Medulla oblongata (tissue), 1 donor: ENCODE data around the gene CACNB1.
"Not testable (repeated sequence)": the region's sequence is repeated elsewhere in the genome, so short reads cannot be mapped to it uniquely, and the experiment has no call there.

Experiments used
- DNase-seq: peaks from one replicate; pipeline ENCODE4 v3.0.0-alpha.2; 2015; ENCODE audit errors: extremely low spot score

Gene CACNB1

DNA sequence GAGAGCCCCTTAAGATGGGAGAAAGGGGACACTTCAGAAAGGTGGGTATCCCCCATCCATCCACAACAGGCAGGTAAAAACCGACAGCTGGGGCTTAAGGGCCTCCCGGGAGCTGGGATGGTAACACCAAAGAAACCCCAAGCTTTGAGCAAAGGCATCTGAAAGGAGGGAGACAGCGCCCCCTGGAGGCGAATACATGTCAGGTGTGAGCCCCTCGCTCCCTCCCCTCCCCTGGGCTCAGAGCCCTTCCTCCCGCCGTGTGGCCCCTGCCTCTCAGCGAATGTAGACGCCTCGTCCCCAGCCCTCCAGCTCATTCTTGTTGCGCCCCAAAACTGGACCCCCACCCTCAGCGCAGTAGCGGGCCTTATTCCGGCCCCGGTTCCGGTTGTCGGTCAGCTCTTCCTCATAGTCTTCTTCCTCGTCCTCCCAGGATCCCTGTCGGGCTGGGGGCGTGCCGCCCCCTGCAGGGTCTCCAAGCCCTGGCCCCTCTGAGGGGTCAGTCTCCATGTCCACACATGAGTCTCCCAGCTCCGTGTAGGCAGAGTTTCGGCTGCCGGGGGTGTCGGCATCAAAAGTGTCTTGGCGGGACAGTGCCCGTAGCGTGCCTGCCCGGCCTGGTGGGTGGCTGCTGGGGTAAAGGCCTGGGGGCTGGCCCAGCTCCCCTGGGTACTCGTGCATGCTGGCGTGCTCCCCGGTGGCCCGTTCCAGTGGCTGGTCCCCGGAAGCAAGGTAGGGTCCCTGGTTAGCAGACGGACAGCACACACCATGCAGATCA lies 22.4 kb downstream of the CACNB1 start:
- DNase-seq, result peak; percentile 80

DNA sequence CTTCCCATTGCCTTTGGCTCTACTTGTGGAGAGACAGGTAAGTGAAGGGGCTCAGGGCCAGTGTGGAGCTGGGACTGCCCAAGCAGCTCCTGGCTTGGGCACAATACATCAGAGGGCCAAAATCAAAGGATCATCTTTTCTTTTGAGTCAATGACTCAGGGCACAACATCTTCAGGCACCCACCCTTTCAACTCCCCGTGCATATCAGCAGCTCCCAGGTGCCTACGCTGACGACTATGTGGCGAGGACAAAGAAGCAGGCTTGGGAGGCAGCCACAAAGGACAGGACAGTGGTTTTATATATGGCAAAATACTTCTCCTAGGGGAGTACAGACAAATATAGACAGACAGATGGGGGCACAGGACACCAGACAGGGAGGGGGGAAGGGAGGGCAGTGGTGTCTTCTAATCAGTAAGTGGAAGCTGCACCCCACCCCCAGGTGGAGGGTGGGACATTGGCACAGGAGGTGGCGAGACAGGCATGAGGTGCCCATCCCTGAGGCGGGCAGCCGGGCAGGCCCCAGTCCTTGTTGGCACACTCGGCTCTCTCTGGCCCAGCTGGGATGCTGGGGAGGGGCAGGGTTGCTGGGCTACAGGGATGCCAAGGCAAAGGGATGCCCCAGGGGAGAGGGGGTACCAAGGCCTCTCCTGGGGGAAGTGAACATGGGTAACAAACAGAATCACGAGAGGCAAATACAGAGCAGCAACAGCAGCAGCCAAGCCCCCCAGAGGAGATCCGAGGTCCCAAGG lies 23.8 kb downstream of the CACNB1 start:
- no peak for DNase-seq

DNA sequence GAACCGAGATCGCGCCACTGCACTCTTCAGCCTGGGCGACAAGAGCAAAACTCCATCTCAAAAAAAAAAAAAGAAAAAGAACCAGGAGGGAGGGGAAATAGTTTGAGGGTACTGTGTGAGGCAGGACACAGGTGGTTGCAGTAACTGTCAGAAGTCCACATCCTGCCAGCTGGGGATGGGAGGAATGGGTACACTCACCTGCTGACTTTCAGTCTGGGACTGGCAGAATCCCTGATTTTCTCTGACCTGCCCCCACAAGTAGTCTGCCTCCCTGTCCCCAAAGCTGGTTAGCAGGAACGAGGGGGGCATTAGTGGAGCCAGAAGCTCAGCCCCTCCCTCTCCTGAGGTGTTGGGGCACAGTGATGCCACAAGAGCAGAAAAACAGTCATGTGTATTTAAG lies 24.4 kb downstream of the CACNB1 start:
- DNase-seq, result no peak

DNA sequence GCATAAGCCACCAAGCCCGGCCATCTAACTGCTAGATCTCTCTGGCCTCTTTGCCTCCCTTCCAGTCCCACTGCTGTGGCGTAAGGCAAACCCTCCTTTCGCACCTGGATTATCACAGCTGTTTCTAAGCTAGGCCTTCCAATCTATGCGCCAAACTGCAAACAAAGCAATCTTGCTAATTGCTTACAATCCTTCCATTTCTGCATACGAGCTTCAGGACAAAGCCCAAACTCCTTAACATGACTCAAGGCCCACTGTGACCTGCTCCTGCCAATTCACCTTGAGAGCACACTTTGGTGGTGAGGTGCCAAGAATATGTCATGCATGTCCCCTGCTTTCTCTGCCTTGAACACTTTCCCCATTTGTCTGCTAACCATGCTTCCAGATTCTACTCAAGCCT lies 25.5 kb downstream of the CACNB1 start:
- no peak for DNase-seq

DNA sequence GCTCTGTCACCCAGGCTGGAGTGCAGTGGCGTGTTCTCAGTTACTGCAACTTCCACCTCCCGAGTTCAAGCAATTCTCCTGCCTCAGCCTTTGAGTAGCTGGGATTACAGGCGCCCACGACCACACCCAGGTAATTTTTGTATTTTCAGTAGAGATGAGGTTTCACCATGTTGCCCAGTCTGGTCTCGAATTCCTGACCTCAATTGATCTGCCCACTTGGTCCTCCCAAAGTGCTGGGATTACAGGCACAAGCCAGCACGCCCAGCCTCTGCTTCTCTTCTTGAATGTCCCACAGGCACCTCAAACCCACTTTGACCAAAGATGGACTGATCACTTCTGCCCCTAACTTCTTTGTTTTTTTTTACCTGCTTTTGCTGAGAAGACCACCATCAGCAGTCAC lies 26.9 kb downstream of the CACNB1 start:
- no peak for DNase-seq

DNA sequence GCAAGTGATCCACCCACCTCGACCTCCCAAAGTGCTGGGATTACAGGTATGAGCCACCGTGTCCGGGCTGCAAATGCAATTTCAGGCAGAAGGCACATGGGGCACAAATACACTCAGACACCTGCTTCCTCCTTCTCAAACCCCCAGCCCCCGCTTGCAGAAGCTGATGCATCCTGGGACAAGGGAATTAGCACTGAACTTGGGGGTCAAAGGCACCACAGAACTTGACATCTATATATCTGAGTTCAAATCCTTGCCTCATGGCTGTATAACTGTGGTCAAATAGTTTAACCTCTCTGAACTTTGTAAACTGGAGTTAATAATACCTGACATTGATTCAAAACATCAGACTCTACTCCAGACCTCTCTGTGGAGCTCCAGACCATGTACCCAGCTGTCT lies 27.4 kb downstream of the CACNB1 start:
- DNase-seq, result no peak

DNA sequence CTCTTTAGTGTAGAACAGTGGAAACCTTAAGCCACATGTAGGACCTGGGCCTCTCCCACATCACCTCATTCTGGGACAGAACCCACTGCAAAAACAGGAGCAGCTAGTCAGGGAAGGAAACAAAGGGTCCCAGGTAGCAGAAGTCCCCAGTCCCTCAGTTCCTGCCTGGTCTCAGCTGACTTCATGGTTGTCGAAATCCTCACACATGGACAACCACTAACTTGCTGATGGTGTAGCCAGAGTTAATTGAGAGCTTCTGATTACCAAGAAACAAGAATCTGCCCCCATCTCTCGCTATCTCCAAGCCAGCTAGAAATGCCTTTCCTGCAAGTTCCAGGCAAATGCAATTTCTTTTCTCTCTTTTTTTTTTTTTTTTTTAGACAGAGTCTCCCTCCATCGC lies 28.0 kb downstream of the CACNB1 start:
- no peak for DNase-seq

DNA sequence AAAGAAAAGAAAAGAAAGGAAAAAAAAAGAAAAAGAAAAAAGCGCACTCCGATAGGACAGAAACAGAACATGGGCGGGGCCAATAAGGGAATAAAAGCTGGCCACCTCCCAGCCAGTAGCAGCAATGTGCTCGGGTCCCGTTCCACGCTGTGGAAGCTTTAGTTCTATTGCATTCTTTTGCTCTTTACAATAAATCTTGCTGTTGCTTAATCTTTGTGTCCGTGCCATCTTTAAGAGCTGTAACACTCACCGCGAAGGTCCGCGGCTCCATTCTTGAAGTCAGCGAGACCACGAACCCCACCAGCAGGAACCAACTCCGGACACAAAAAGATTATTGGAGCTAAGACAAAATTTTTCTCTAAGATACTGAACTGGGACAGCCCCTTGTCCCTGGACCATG lies 28.4 kb downstream of the CACNB1 start:
- no peak for DNase-seq

DNA sequence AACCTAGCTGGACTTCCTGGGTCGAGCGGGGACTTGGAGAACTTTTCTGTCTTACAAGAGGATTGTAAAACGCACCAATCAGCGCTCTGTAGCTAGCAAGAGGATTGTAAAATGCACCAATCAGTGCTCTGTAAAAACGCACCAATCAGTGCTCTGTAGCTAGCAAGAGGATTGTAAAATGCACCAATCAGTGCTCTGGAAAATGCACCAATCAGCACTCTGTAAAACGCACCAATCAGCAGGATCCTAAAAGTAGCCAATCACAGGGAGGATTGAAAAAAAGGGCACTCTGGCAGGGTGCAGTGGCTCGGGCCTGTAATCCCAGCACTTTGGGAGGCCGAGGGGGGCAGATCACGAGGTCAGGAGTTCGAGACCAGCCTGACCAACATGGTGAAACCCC lies 29.0 kb downstream of the CACNB1 start:
- not testable (repeated sequence) for DNase-seq

DNA sequence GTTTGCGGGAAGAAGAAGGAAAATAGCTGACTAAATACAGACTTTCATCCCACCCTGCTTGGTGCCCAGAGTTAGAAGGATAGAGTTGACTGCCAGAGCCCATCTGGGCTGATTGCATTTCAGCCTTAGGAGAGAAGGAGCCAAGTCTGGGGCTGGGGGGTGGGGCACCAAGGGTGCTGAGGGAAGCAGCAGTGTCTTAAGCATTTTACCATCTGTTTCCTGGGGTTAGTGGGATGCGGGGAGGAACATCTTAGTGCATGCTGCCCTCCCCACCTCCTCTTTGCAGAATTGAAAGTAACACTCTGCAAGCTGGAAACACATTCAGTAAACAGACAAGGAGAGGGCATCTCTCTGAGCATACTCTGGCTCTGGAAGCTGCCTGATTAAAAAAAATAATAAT lies 30.0 kb downstream of the CACNB1 start:
- DNase-seq, result peak; percentile 80

DNA sequence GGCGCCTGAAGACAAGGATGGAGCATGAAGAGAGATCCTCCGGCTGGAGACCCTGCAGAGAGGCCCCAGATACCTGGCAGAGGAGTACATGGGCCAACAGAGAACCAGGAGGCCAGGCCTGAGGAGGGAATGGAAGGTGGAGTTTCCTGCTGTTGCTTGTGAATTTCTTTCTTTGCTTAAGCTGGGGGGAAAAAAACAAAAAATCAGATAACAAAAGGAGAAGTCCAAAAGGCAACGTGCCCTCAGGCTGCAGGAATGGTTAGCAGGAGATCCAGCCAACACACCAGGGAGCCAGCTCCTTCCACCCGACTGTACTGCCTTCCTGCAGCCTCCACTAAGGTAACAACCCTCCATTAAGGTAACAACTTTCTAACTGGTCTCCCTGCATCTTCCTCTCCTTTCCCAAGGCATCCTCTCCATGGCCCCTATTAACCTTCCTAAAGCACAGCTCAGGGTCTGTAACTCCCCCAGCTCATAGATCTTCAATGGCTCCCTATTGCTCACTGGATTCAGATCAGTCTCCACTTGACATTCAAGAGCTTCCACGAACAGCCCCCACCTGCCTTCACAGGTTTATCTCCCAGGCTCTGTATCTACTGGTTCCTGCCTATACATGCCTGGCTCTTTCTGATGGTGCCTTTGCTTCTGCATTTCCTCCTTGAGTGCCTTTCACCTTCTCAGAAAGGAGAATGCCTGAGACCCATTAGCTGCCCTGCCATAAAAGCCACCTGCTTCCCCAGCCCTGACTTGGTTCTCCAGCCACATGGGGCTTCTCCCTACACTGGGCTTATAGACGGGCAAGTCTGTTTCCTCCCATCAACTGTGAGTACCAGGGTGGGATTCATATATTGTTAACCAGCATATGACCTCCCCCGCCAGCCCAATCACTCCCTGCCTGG lies 30.8 kb downstream of the CACNB1 start:
- no peak for DNase-seq

DNA sequence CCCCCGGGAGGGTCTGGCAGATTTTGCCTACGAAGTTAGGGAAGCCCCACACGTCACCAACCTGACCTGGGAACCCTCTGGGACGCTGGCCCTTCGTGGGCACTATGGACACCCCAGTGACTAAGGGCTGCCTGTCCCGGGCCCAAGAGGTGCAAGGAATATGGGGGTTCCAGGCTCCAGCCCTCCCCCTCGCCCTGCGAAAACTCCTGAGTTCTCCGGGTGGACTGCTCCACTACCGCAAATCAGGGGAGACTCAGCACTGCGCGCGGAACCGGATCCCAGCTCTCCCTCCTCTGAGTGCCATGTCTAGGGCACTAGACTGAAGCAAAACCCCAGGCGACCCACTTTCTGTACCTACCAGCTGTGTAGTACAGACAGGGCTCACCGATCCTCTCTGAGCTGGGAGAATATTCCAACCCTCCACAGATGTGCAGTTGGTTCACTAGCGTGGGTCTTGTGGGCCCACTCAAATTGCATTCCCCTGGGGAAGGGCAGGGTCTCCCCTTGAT lies 31.6 kb downstream of the CACNB1 start, which contains the start of gene ARL5C:
TSS of gene ARL5C (minus strand) at position 321 of the 509 bp plus-strand sequence. CDS start 401 bp downstream, outside the sequence.
- DNase-seq, result no peak

DNA sequence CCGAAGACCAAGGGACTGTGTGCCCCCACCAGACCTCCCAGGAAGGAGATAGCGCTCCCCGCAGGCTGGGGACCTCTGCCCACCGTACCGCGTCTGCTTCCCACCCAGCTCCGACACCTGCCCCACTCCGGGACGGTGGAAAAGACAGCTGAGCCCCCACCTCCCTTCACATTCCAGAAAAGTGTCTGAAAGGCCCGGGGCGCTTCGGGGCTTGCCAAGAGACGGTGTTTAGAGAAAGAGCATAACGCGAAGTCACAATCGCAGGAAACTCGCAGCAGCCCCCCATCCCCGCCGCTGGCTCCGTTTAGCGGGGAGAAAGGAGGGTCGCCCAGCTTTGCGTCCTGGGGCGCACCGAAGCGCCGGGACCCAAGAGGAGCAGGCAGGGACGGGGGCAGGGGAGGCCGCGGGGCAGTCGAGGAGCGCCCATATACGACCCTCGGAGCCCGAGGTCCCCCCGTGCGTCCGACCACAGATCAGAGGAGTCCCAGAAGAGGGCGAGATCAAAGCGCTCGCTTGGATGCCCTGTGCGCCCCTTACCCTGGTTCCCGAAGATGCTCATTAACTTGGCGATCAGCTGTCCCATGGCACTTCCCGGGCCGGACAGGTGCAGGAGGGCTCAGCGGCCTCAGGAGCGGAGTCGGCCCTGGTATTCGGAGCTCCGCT lies 32.2 kb downstream of the CACNB1 start:
- DNase-seq, result no peak

DNA sequence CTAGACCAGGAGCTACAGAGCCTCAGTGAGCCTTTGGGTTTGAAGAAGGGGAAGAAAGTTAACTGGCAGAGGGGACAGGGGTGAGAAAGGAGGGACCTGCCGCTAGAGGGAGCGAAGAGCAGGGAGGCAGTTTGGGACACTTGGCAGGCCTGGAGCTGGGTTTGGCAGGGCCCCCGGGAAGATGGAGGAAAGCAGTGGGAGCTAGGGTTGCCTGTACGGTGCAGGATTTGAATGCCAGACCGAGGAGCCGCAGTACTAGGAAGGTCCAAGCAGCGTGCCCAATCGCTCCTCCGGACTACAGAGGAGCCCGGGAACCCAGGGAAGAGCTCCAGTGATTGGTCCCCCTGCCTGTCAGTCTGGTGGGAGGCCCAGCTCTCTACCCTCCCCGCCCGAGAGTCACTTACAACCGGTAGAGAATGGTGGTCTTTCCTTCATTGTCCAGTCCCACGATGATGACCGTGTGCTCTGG lies 32.8 kb downstream of the CACNB1 start:
- DNase-seq, result peak; percentile 85

DNA sequence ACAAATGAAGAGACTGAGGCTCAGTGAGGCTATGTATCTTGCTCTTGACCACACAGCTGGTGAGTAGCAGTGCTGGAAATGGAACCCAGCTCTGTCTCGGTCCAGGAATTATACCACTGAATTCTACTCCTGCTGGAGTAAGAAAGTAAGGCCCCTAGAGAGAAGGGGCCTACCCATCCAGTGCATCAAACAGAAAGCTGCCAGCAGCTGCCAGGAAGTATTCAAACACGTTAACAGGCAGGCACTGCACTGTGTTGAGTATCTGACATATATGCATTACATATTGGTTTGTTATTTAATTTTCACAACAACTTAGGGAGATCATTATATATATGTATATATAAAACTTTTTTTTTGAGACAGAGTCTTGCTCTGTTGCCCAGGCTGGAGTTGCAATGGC lies 35.5 kb downstream of the CACNB1 start:
- DNase-seq, result no peak

DNA sequence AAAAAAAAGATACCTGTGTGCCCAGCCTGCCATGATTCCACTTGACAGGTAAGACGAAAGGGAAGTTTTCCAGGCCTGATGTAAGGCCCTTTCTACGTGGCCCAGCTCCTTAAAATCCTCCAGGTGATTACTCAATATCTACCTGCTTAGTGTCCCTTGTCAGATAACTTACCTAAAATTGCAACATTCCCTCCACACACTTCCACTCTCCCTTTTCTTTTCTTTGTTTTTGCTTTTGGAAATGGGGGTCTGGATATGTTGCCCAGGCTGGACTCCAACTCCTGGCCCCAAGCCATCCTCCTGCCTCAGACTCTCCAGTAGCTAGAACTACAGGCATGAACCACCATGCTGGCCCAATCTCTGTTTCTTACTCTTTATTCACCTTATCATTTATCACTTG lies 38.8 kb downstream of the CACNB1 start:
- DNase-seq, result no peak

DNA sequence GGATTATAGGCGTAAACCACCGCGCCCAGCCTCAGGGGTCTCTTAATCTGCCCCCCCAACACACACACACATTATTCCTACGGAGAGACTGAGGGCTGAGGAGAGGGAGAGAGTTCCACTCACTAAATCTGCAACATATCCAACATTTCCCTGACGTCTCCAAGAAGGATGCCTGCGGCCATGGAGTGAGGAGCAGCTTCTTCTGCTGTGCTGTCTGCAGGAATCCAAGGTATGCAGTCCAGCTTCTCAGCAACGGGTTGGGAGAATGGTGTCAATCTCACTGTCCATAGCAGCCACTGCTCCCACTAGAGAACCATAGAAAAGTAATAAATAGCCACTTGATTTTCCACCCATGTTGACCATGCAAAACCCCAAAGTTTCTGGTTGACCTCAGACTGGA lies 41.0 kb downstream of the CACNB1 start:
- DNase-seq, result no peak

DNA sequence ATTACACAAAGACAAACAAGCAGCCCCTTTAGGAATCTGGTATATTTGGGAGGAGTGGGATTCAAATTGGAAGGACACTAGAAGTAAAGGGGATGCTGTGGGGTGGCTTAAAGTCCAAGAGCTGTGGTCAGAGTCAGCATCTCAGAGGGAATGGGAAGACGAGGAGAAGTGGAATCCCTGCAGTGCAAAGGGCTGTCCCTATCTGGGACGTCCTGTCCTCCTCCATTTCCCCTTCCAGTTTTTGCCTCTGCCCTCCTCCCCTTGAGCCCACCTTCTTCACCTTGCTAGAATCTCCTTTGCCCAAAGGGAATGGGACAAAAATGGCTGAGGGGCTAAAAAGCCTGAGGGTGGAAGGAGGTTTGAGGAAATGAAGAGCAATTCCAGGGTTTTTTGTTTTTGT lies 41.8 kb downstream of the CACNB1 start:
- no peak for DNase-seq

DNA sequence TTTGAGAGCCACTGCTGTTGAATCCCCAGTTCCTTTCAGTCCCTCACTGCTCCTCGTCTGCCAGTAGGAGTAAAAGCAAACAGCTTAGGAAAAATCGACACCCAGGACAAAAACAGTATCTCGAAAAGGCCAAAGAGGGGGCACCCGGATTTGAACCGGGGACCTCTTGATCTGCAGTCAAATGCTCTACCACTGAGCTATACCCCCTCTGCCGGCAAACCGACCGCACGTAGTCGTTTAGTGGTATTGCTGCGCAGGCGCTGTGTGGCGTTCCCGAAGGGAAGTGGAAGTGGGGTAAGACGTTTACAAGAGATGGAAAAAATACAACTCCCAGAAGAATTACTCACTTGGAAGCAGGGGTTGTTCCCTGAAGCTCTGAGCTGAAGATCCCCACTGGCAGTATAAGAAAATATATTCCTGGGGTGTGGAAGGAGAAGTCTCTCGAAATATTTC lies 43.8 kb downstream of the CACNB1 start:
- peak; percentile 96 for DNase-seq

DNA sequence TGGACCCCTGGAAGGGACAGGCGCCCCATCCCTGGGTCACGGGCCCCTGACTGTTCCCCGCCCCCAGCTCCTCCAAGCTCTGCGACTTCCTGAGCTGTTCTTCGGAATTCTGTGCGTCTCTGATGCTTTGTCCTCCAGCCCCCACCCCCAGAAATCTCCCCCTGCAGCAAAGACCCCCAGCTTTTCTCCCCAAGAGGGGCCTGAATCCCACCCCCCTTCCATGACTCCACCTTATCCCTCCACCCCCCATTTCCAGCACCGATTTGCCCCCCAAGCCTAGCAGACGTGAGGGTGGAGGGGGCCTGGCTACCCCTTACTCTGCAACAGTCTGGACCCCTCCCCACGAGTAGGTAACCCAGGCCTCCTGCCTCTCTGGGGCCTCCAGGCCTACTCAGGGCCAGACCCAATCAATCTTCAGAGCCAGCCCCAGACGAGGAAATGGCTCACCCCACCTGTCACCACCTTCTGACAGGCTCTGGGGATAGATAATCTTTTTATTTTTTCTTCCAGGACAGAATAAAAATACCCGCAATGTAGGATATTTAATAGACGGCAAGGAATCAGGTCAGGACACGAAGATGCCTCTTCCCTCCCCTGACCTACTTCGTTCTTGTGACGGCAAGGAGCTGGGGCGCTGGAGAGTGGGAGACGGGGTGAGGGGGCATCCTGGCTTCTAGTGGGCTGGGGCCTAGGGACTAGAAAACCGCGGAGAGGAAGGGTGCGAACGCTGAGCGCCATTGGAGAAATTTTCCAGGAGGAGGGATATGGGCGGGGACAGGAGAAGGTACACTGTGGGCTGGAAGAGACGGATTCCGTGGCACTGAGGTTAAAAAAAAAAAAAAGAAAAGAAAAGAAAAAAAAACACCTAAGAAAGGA lies 45.3 kb downstream of the CACNB1 start:
- no peak for DNase-seq
